ENCODE measurements around the gene NELFE. TPM values are rescaled to one million over a fixed set of nuclear protein-coding genes. Genes with fewer than 3 reads are reported as not detected.
"Not testable (repeated sequence)": the region's sequence is repeated elsewhere in the genome, so short reads cannot be mapped to it uniquely, and the experiment has no call there.

Gene NELFE
- polyA plus RNA-seq, 1 donor (not counting 4 experiments of a cell fraction or from before 2014, with no cell fraction given): 51.9 TPM

DNA sequence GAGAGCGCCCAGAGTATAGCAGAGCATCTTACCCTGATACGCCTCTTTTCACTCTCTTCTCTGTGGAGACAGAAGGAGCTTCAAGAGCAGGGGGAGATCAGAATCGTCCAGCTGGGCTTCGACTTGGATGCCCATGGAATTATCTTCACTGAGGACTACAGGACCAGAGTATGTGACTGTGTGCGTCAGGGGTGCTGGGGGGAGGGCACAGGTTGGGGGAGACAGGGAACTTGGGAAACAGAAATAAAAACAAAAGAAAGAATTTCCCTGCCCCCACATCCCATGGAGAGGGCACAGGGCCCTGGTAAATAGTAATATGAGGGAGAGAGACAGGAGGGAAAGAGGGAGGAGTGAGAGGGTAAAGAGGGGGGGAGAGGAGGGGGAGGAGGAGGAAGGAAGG is 20.1 kb upstream of the NELFE start:
- Histone ChIP-seq H3K9me1 (ENCODE audit: control insufficient read depth, extremely low read depth, insufficient read depth, low read length) (no peaks in the 10 kb centered on the region), H3K27ac (ENCODE audit: control insufficient read depth, insufficient read depth, low read length) (no peak overlapping the region), H2AFZ (ENCODE audit: control insufficient read depth, low read length) (no peak overlapping the region), H3K27me3 (ENCODE audit: control insufficient read depth, extremely low read depth, insufficient read depth, low read length) (no peaks in the 10 kb centered on the region), H3K4me3 (ENCODE audit: control insufficient read depth in 2 of 3, extremely low read depth in 1 of 3, insufficient read depth in 2 of 3, low read depth in 1 of 3, low read length in 3 of 3) (no peak overlapping the region), H3K4me1 (ENCODE audit: control insufficient read depth, extremely low read depth, insufficient read depth, low read length) (no peaks in the 10 kb centered on the region), H4K20me1 (ENCODE audit: control insufficient read depth, extremely low read depth, insufficient read depth, low read length) (no peaks in the 10 kb centered on the region), H3K9me3 (ENCODE audit: control insufficient read depth, low read depth, low read length) (no peaks in the 10 kb centered on the region), H3K9ac (ENCODE audit: control insufficient read depth, extremely low read depth, insufficient read depth, low read length) (no peak overlapping the region), H3K79me2 (ENCODE audit: control insufficient read depth, insufficient read depth, low read length) (peaks cover 2% of the 10 kb centered on the region), H3K36me3 (ENCODE audit: control insufficient read depth in 2 of 2, extremely low read depth in 1 of 2, insufficient read depth in 2 of 2, low read length in 2 of 2) (no peaks in the 10 kb centered on the region), H3K4me2 (ENCODE audit: control insufficient read depth, extremely low read depth, insufficient read depth, low read depth, low read length) (no peak overlapping the region)
- FAIRE-seq (no peak), DNase-seq (ENCODE audit: low read depth, low spot score) (no peak)
- TF ChIP-seq, protein P1, sequence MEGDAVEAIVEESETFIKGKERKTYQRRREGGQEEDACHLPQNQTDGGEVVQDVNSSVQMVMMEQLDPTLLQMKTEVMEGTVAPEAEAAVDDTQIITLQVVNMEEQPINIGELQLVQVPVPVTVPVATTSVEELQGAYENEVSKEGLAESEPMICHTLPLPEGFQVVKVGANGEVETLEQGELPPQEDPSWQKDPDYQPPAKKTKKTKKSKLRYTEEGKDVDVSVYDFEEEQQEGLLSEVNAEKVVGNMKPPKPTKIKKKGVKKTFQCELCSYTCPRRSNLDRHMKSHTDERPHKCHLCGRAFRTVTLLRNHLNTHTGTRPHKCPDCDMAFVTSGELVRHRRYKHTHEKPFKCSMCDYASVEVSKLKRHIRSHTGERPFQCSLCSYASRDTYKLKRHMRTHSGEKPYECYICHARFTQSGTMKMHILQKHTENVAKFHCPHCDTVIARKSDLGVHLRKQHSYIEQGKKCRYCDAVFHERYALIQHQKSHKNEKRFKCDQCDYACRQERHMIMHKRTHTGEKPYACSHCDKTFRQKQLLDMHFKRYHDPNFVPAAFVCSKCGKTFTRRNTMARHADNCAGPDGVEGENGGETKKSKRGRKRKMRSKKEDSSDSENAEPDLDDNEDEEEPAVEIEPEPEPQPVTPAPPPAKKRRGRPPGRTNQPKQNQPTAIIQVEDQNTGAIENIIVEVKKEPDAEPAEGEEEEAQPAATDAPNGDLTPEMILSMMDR (optimal IDR thresholded peaks at IDR 0.05 in 1 of 3, IDR thresholded peaks at IDR 0.05 in 1 of 3, conservative IDR thresholded peaks at IDR 0.05 in 1 of 3; ENCODE audit: extremely low read depth in 1 of 3, insufficient read depth in 2 of 3, low read length in 3 of 3): no peak
- TF ChIP-seq EZH2 (IDR thresholded peaks at IDR 0.05; ENCODE audit: low read length): no peak
- dilution Hi-C loops (cut with MboI; ENCODE audit: extremely low pct_ligation_motif_present, low sequenced_read_pairs): no loop called here

DNA sequence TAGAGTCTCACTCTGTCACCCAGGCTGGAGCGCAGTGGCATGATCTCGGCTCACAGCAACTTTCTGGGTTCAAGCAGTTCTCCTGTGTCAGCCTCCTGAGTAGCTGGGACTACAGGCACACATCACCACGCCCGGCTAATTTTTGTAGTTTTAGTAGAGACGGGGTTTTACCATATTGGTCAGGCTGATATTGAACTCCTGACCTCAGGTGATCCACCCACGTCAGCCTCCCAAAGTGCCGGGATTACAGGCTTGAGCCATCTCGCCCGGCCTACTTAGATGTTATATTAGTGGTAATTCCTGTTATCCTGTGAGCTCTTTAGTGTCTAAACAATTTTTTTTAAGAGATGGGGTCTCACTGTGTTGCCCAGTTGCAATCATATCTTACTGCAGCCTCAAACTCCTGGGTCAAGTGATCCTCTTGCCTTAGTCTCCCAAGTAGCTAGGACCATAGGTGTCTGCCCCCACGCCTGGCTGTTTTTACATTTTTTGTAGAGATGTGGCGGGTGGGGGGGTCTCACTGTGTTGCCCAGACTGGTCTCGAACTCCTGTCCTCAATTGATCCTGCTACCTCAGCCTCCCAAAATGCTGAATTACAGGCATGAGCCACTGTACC is 19.2 kb upstream of the NELFE start:
- no peak overlapping the region for H3K9ac ChIP-seq (ENCODE audit: control insufficient read depth, extremely low read depth, insufficient read depth, low read length)
- no peak overlapping the region for H3K27ac ChIP-seq (ENCODE audit: control insufficient read depth, insufficient read depth, low read length)
- no peaks in the 10 kb centered on the region for H3K27me3 ChIP-seq (ENCODE audit: control insufficient read depth, extremely low read depth, insufficient read depth, low read length)
- DNase-seq (ENCODE audit: low read depth, low spot score) (no peak), FAIRE-seq (no peak)
- H3K79me2 ChIP-seq (ENCODE audit: control insufficient read depth, insufficient read depth, low read length): peaks cover 9% of the 10 kb centered on the region
- H4K20me1 ChIP-seq (ENCODE audit: control insufficient read depth, extremely low read depth, insufficient read depth, low read length): no peaks in the 10 kb centered on the region
- dilution Hi-C loops (cut with MboI; ENCODE audit: extremely low pct_ligation_motif_present, low sequenced_read_pairs): no loop called here
- no peak overlapping the region for H3K4me3 ChIP-seq (ENCODE audit: control insufficient read depth in 2 of 3, extremely low read depth in 1 of 3, insufficient read depth in 2 of 3, low read depth in 1 of 3, low read length in 3 of 3)
- H3K36me3 ChIP-seq (ENCODE audit: control insufficient read depth in 2 of 2, extremely low read depth in 1 of 2, insufficient read depth in 2 of 2, low read length in 2 of 2): no peaks in the 10 kb centered on the region
- H3K9me3 ChIP-seq (ENCODE audit: control insufficient read depth, low read depth, low read length): no peaks in the 10 kb centered on the region
- peaks cover 6% of the 10 kb centered on the region for H3K4me1 ChIP-seq (ENCODE audit: control insufficient read depth, extremely low read depth, insufficient read depth, low read length)
- H2AFZ ChIP-seq (ENCODE audit: control insufficient read depth, low read length): no peak overlapping the region
- no peak overlapping the region for H3K4me2 ChIP-seq (ENCODE audit: control insufficient read depth, extremely low read depth, insufficient read depth, low read depth, low read length)
- no peaks in the 10 kb centered on the region for H3K9me1 ChIP-seq (ENCODE audit: control insufficient read depth, extremely low read depth, insufficient read depth, low read length)
- TF ChIP-seq, protein P1 (optimal IDR thresholded peaks at IDR 0.05 in 1 of 3, IDR thresholded peaks at IDR 0.05 in 1 of 3, conservative IDR thresholded peaks at IDR 0.05 in 1 of 3; ENCODE audit: extremely low read depth in 1 of 3, insufficient read depth in 2 of 3, low read length in 3 of 3): no peak
- no peak for TF ChIP-seq EZH2 (IDR thresholded peaks at IDR 0.05; ENCODE audit: low read length)

DNA sequence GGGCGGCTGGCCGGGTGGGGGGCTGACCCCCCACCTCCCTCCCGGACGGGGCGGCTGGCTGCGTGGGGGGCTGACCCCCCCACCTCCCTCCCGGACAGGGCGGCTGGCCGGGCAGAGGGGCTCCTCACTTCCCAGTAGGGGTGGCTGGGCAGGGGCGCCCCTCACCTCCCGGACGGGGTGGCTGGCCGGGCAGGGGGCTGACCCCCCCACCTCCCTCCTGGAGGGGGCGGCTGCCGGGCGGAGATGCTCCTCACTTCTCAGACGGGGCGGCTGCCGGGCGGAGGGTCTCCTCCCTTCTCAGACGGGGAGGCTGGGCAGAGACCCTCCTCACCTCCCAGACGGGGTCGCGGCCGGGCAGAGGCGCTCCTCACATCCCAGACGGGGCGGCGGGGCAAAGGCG is 17.3 kb upstream of the NELFE start:
- H4K20me1 ChIP-seq (ENCODE audit: control insufficient read depth, extremely low read depth, insufficient read depth, low read length); H3K9me3 ChIP-seq (ENCODE audit: control insufficient read depth, low read depth, low read length); H3K4me3 ChIP-seq (ENCODE audit: control insufficient read depth in 2 of 3, extremely low read depth in 1 of 3, insufficient read depth in 2 of 3, low read depth in 1 of 3, low read length in 3 of 3); H3K27me3 ChIP-seq (ENCODE audit: control insufficient read depth, extremely low read depth, insufficient read depth, low read length); H3K9ac ChIP-seq (ENCODE audit: control insufficient read depth, extremely low read depth, insufficient read depth, low read length); FAIRE-seq; H3K4me2 ChIP-seq (ENCODE audit: control insufficient read depth, extremely low read depth, insufficient read depth, low read depth, low read length); H3K36me3 ChIP-seq (ENCODE audit: control insufficient read depth in 2 of 2, extremely low read depth in 1 of 2, insufficient read depth in 2 of 2, low read length in 2 of 2); H2AFZ ChIP-seq (ENCODE audit: control insufficient read depth, low read length); H3K27ac ChIP-seq (ENCODE audit: control insufficient read depth, insufficient read depth, low read length); DNase-seq (ENCODE audit: low read depth, low spot score); dilution Hi-C loops (cut with MboI; ENCODE audit: extremely low pct_ligation_motif_present, low sequenced_read_pairs); H3K9me1 ChIP-seq (ENCODE audit: control insufficient read depth, extremely low read depth, insufficient read depth, low read length): not testable (repeated sequence)
- H3K4me1 ChIP-seq (ENCODE audit: control insufficient read depth, extremely low read depth, insufficient read depth, low read length): peaks cover 13% of the 10 kb centered on the region
- peaks cover 19% of the 10 kb centered on the region for H3K79me2 ChIP-seq (ENCODE audit: control insufficient read depth, insufficient read depth, low read length)

All from keratinocyte (primary cell).